Parathyroid adenoma (tissue), 2 donors: ENCODE data around the gene ST3GAL3.
"Not testable (repeated sequence)": the region's sequence is repeated elsewhere in the genome, so short reads cannot be mapped to it uniquely, and the experiment has no call there.

Source experiments
- H2AFZ ChIP-seq: fragments of 300-600 bp; sonication (generic); one replicate; pipeline ENCODE4 v1.7.0; 2017; ENCODE audit warnings: antibody characterized with exemption, mild to moderate bottlenecking
- H3K27ac ChIP-seq: fragments of 300-600 bp; sonication (generic); one replicate; pipeline ENCODE4 v1.7.0; 2017
- H3K27me3 ChIP-seq: fragments of 300-600 bp; sonication (generic); one replicate; pipeline ENCODE4 v1.7.0; 2017; ENCODE audit warnings: low read length; ENCODE audit not compliant: control insufficient read depth, insufficient read depth
- H3K36me3 ChIP-seq: fragments of 300-600 bp; sonication (generic); one replicate; pipeline ENCODE4 v1.7.0; 2017; ENCODE audit warnings: low read length; ENCODE audit not compliant: control insufficient read depth, insufficient read depth
- H3K4me1 ChIP-seq: fragments of 300-600 bp; sonication (generic); one replicate; pipeline ENCODE4 v1.7.0; 2017; ENCODE audit warnings: control low read depth
- H3K4me2 ChIP-seq: fragments of 300-600 bp; sonication (generic); one replicate; pipeline ENCODE4 v1.7.0; 2017; ENCODE audit warnings: low read length
- H3K4me3 ChIP-seq: fragments of 300-600 bp; sonication (generic); one replicate; pipeline ENCODE4 v1.7.0; 2017; ENCODE audit warnings: low read depth, low read length
- H3K79me2 ChIP-seq: fragments of 300-600 bp; sonication (generic); one replicate; pipeline ENCODE4 v1.7.0; 2017; ENCODE audit warnings: control low read depth
- H3K9ac ChIP-seq: fragments of 300-600 bp; sonication (generic); one replicate; pipeline ENCODE4 v1.7.0; 2017; ENCODE audit warnings: mild to moderate bottlenecking
- H3K9me3 ChIP-seq: fragments of 300-600 bp; sonication (generic); one replicate; pipeline ENCODE4 v1.7.0; 2017; ENCODE audit warnings: low read length; ENCODE audit not compliant: control insufficient read depth
- TF ChIP-seq, protein P1 (sequence below): fragments of 300-600 bp; sonication (generic); IDR thresholded peaks from one replicate; pipeline ENCODE4 v1.7.0; 2017; ENCODE audit warnings: antibody characterized with exemption, mild to moderate bottlenecking
- donor health status: primary hyperparathyroidism.

The ST3GAL3 gene

DNA sequence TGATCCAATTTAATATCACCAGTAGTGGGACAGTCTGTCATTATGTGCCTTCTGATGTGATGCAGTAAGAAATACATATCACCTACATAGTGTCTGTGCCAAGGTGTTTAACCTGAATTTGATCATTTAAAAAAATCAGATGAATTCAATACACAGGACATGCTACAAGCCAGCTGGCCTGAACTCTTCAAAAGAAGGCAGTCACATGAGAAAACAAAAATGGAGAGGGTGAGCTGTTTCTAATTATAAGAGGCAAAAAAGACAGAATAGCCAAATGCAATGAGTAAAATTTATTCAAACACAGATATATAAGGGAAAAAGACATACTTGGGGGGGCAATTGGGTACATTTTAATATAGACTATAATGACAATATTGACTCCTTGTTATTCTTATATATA is 66.5 kb downstream of the ST3GAL3 start:
- H3K36me3 ChIP-seq, result no peaks in the 10 kb centered on the region

DNA sequence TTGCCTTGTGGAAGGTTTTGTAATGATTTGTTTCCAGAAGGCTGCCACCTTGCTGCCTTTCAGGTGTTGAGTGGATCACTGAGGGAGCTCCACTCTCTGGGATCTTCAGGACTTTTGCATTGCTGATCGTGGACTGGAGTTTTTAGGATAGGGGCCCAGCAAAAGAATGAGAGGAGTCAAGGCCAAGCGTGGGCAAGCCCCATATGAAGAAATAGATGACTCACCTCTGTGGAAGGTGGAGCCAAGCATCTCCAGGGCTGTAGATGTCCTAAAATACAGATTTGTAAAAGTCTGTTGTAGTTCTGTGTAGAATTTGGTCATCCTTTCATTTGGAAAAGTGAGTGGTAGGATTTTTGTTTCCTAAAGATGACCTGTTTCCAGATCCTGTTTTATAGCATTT is 67.0 kb downstream of the ST3GAL3 start:
- H2AFZ ChIP-seq, result no peak overlapping the region
- no peak overlapping the region for H3K4me3 ChIP-seq
- no peak overlapping the region for H3K27ac ChIP-seq
- no peak overlapping the region for H3K4me2 ChIP-seq
- H3K79me2 ChIP-seq, result no peaks in the 10 kb centered on the region
- H3K9ac ChIP-seq, result no peak overlapping the region
- no peaks in the 10 kb centered on the region for H3K9me3 ChIP-seq
- no peaks in the 10 kb centered on the region for H3K36me3 ChIP-seq
- TF ChIP-seq, protein P1, sequence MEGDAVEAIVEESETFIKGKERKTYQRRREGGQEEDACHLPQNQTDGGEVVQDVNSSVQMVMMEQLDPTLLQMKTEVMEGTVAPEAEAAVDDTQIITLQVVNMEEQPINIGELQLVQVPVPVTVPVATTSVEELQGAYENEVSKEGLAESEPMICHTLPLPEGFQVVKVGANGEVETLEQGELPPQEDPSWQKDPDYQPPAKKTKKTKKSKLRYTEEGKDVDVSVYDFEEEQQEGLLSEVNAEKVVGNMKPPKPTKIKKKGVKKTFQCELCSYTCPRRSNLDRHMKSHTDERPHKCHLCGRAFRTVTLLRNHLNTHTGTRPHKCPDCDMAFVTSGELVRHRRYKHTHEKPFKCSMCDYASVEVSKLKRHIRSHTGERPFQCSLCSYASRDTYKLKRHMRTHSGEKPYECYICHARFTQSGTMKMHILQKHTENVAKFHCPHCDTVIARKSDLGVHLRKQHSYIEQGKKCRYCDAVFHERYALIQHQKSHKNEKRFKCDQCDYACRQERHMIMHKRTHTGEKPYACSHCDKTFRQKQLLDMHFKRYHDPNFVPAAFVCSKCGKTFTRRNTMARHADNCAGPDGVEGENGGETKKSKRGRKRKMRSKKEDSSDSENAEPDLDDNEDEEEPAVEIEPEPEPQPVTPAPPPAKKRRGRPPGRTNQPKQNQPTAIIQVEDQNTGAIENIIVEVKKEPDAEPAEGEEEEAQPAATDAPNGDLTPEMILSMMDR, result no peak
- no peaks in the 10 kb centered on the region for H3K4me1 ChIP-seq
- no peaks in the 10 kb centered on the region for H3K27me3 ChIP-seq

More for the DNA sequence above, 66.5 kb downstream of the ST3GAL3 start:
- TF ChIP-seq, protein P1, result no peak
- H2AFZ ChIP-seq, result no peak overlapping the region
- no peak overlapping the region for H3K4me2 ChIP-seq
- H3K27ac ChIP-seq, result no peak overlapping the region
- H3K9me3 ChIP-seq, result no peaks in the 10 kb centered on the region
- H3K79me2 ChIP-seq, result no peaks in the 10 kb centered on the region
- no peak overlapping the region for H3K9ac ChIP-seq
- H3K27me3 ChIP-seq, result no peaks in the 10 kb centered on the region
- H3K4me1 ChIP-seq, result no peaks in the 10 kb centered on the region
- no peak overlapping the region for H3K4me3 ChIP-seq

DNA sequence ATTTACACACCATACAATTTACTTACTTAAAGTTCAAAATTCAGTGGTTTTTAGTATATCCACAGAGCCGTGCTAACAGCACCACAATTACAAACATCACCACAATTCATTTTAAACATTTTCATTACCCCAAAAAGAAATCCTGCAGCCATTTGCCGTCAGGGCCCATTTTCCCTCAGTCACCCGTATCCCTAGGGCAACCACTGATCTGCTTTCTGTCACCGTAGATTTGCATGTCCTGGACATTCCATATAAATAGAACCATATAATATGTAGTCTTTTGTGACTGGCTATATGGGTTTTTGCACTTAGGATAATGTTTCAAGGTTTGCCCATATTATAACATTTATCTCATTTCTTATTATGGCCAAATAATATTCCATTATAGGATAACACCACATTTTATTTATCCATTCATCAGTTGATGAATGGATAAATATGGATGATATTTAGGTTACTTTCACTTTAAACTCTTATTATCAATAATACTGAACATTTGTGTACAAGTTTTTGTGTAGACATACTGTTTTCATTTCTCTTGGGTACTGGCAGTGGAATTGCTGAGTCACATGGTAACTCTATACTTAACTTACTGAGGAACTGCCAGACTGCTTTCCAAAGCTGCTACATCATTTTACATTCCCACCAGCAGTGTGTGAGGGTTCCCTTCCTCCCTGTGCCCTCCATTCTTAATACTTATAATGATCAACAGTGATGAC is 68.9 kb downstream of the ST3GAL3 start:
- Histone ChIP-seq H3K4me3 (no peak overlapping the region), H3K4me2 (no peak overlapping the region), H3K9me3 (no peaks in the 10 kb centered on the region), H3K79me2 (no peaks in the 10 kb centered on the region), H3K4me1 (no peaks in the 10 kb centered on the region), H3K36me3 (no peaks in the 10 kb centered on the region), H3K9ac (no peak overlapping the region), H2AFZ (no peak overlapping the region), H3K27me3 (no peaks in the 10 kb centered on the region), H3K27ac (no peak overlapping the region)
- TF ChIP-seq, protein P1, result no peak

DNA sequence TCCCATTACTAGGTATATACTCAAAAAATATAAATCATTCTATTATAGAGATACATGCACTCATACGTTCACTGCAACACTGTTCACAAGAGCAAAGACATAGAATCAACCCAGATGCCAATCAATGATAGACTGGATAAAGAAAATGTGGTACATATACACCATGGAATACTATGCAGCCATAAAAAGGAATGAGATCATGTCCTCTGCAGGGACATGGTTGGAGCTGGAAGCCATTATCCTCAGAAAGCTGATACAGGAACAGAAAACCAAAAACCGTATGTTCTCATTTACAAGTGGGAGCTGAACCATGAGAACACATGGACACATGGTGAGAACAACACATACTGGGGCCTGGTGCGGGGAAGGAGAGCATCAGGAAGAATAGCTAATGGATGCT is 70.6 kb downstream of the ST3GAL3 start:
- H3K27me3 ChIP-seq, H3K9ac ChIP-seq, H3K4me1 ChIP-seq, H2AFZ ChIP-seq, H3K36me3 ChIP-seq, H3K79me2 ChIP-seq, H3K4me2 ChIP-seq, H3K4me3 ChIP-seq, H3K9me3 ChIP-seq, H3K27ac ChIP-seq: not testable (repeated sequence)

DNA sequence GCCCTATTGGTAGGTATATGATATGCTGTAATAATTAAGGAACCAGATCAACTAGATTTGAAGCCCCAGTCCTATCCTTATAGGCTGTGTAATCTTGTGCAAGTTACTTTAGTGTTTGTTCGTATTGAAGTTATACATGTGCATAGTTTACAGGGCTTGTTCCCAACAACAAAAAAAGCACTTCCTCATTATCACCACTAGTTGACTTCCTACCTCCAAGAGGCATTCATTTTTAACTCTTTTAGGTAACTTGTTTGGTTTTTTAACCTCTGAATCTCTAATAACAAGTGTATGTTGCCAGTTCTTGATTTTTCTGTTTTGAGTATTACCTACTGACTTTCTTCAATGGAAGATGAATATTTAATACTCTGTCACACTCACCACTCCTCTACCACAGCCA is 71.9 kb downstream of the ST3GAL3 start:
- H3K79me2 ChIP-seq, result no peaks in the 10 kb centered on the region
- TF ChIP-seq, protein P1, result no peak
- no peaks in the 10 kb centered on the region for H3K4me1 ChIP-seq
- H3K9ac ChIP-seq, result no peak overlapping the region
- no peak overlapping the region for H2AFZ ChIP-seq
- no peak overlapping the region for H3K27ac ChIP-seq
- H3K4me2 ChIP-seq, result no peak overlapping the region
- H3K4me3 ChIP-seq, result no peak overlapping the region
- H3K36me3 ChIP-seq, result no peaks in the 10 kb centered on the region
- no peaks in the 10 kb centered on the region for H3K9me3 ChIP-seq
- H3K27me3 ChIP-seq, result no peaks in the 10 kb centered on the region
